Measurements from ENCODE around the gene MRM2.
"Not testable (repeated sequence)": the region's sequence is repeated elsewhere in the genome, so short reads cannot be mapped to it uniquely, and the experiment has no call there.

MRM2 gene

GRCh38 chr7:2271273-2272026 lies 29.4 kb upstream of the MRM2 start:
- DNase-seq, result no peak
- TF ChIP-seq CTCF (IDR thresholded peaks at IDR 0.05; ENCODE audit: low read depth, low read length, missing control alignments), result no peak
- in situ Hi-C loops (cut with HindIII; ENCODE audit: low pct_ligation_motif_present, low sequenced_read_pairs), result no loop called here
- no peak overlapping the region for H3K4me3 ChIP-seq (ENCODE audit: low read depth, low read length)
- peaks cover 20% of the 10 kb centered on the region for H3K36me3 ChIP-seq (replicated peaks)
- no peak overlapping the region for H3K27ac ChIP-seq
- H3K27me3 ChIP-seq (replicated peaks), result no peaks in the 10 kb centered on the region

- H3K4me3 ChIP-seq (ENCODE audit: low read depth, low read length), result no peak overlapping the region
- no peak overlapping the region for H3K27ac ChIP-seq
- in situ Hi-C loops (cut with HindIII; ENCODE audit: low pct_ligation_motif_present, low sequenced_read_pairs), result no loop called here
- H3K27me3 ChIP-seq (replicated peaks), result no peaks in the 10 kb centered on the region
- DNase-seq, result no peak
- peaks cover 16% of the 10 kb centered on the region for H3K36me3 ChIP-seq (replicated peaks)
- TF ChIP-seq CTCF (IDR thresholded peaks at IDR 0.05; ENCODE audit: low read depth, low read length, missing control alignments), result no peak
These were observed 28.5 kb upstream of the MRM2 start for GRCh38 chr7:2270495-2270894.

- no peak for DNase-seq
- Histone ChIP-seq H3K27me3 (replicated peaks) (no peaks in the 10 kb centered on the region), H3K36me3 (replicated peaks) (peaks cover 16% of the 10 kb centered on the region), H3K27ac (no peak overlapping the region), H3K4me3 (ENCODE audit: low read depth, low read length) (no peak overlapping the region)
- no peak for TF ChIP-seq CTCF (IDR thresholded peaks at IDR 0.05; ENCODE audit: low read depth, low read length, missing control alignments)
- in situ Hi-C loops (cut with HindIII; ENCODE audit: low pct_ligation_motif_present, low sequenced_read_pairs), result no loop called here
These were observed 28.0 kb upstream of the MRM2 start for GRCh38 chr7:2269991-2270460.

GRCh38 chr7:2269089-2269990 lies 27.3 kb upstream of the MRM2 start:
- peaks cover 16% of the 10 kb centered on the region for H3K36me3 ChIP-seq (replicated peaks)
- DNase-seq; H3K4me3 ChIP-seq (ENCODE audit: low read depth, low read length); H3K27me3 ChIP-seq (replicated peaks); in situ Hi-C loops (cut with HindIII; ENCODE audit: low pct_ligation_motif_present, low sequenced_read_pairs); H3K27ac ChIP-seq: not testable (repeated sequence)

- TF ChIP-seq CTCF (IDR thresholded peaks at IDR 0.05; ENCODE audit: low read depth, low read length, missing control alignments), result no peak
- DNase-seq, result no peak
- Histone ChIP-seq H3K36me3 (replicated peaks) (peaks cover 32% of the 10 kb centered on the region), H3K27ac (no peak overlapping the region), H3K4me3 (ENCODE audit: low read depth, low read length) (no peak overlapping the region), H3K27me3 (replicated peaks) (no peaks in the 10 kb centered on the region)
- in situ Hi-C loops (cut with HindIII; ENCODE audit: low pct_ligation_motif_present, low sequenced_read_pairs), result no loop called here
These were observed 24.9 kb upstream of the MRM2 start for GRCh38 chr7:2266911-2267310.

GRCh38 chr7:2264158-2264557 lies 22.2 kb upstream of the MRM2 start:
- Histone ChIP-seq H3K27me3 (replicated peaks) (no peaks in the 10 kb centered on the region), H3K4me3 (ENCODE audit: low read depth, low read length) (no peak overlapping the region), H3K36me3 (replicated peaks) (peaks cover 26% of the 10 kb centered on the region), H3K27ac (no peak overlapping the region)
- DNase-seq, result no peak
- in situ Hi-C loops (cut with HindIII; ENCODE audit: low pct_ligation_motif_present, low sequenced_read_pairs), result no loop called here
- no peak for TF ChIP-seq CTCF (IDR thresholded peaks at IDR 0.05; ENCODE audit: low read depth, low read length, missing control alignments)
